Measurements from ENCODE around the gene DRAXIN.

DRAXIN gene

GRCh38 chr1:11671205-11671543 lies 20.3 kb upstream of the DRAXIN start:
- no peak for DNase-seq (ENCODE audit: low spot score)
- Histone ChIP-seq H2AFZ (ENCODE audit: low read length) (no peak overlapping the region), H3K18ac (ENCODE audit: low read length) (no peak overlapping the region), H3K9me3 (replicated peaks in 1 of 2; ENCODE audit: control insufficient read depth in 2 of 2, insufficient read depth in 1 of 2, low read depth in 1 of 2, low read length in 2 of 2) (no peaks in the 10 kb centered on the region), H3K36me3 (replicated peaks in 1 of 2; ENCODE audit: control insufficient read depth in 2 of 2, insufficient read depth in 2 of 2, low read length in 2 of 2) (peaks cover 47 to 85% of the 10 kb centered on the region in 2 donors), H3K4me2 (ENCODE audit: insufficient read depth, low read length, poor library complexity, severe bottlenecking) (no peak overlapping the region), H3K14ac (ENCODE audit: low read length) (no peak overlapping the region), H4K8ac (ENCODE audit: low read depth, low read length) (no peak overlapping the region), H3K4ac (ENCODE audit: low read length) (no peak overlapping the region), H3K27me3 (ENCODE audit: control insufficient read depth in 3 of 3, insufficient read depth in 3 of 3, low read depth in 1 of 3, low read length in 3 of 3) (no peaks in the 10 kb centered on the region), H4K91ac (ENCODE audit: low read depth, low read length, poor library complexity) (no peak overlapping the region), H3K4me3 (ENCODE audit: low read length in 2 of 2) (no peak overlapping the region), H2BK120ac (ENCODE audit: low read depth, low read length) (no peak overlapping the region), H2BK5ac (ENCODE audit: low read length) (no peak overlapping the region), H3K4me1 (ENCODE audit: control insufficient read depth in 2 of 2, insufficient read depth in 1 of 2, low read depth in 1 of 2, low read length in 2 of 2) (peaks cover 0 to 6% of the 10 kb centered on the region in 2 donors), H2AK5ac (ENCODE audit: low read depth, low read length) (no peak overlapping the region), H3K27ac (replicated peaks; ENCODE audit: low read length) (no peak overlapping the region), H3K23ac (ENCODE audit: low read depth, low read length, poor library complexity) (peak overlapping the region; percentile 89), H3K79me1 (ENCODE audit: low read depth, low read length) (peaks cover 2% of the 10 kb centered on the region), H2BK15ac (ENCODE audit: low read length) (no peak overlapping the region), H2BK12ac (ENCODE audit: low read length) (no peak overlapping the region), H3K9ac (ENCODE audit: low read depth, low read length, poor library complexity) (no peak overlapping the region)
- WGBS, 2 donors (ENCODE audit: extremely low coverage in 2 of 2, insufficient read length in 2 of 2, insufficient replicate concordance in 1 of 2) = no CpG with 5 or more reads among the region's 6 CpGs

GRCh38 chr1:11671544-11672286 lies 19.8 kb upstream of the DRAXIN start:
- H3K14ac ChIP-seq (ENCODE audit: low read length) = peak overlapping the region; percentile 94
- H3K4me3 ChIP-seq (ENCODE audit: low read length in 2 of 2) = no peak overlapping the region
- peaks cover 0 to 6% of the 10 kb centered on the region in 2 donors for H3K4me1 ChIP-seq (ENCODE audit: control insufficient read depth in 2 of 2, insufficient read depth in 1 of 2, low read depth in 1 of 2, low read length in 2 of 2)
- peak overlapping the region; percentile 22 for H2BK12ac ChIP-seq (ENCODE audit: low read length)
- no peak overlapping the region for H3K27ac ChIP-seq (replicated peaks; ENCODE audit: low read length)
- H3K9me3 ChIP-seq (replicated peaks in 1 of 2; ENCODE audit: control insufficient read depth in 2 of 2, insufficient read depth in 1 of 2, low read depth in 1 of 2, low read length in 2 of 2) = no peaks in the 10 kb centered on the region
- no peaks in the 10 kb centered on the region for H3K27me3 ChIP-seq (ENCODE audit: control insufficient read depth in 3 of 3, insufficient read depth in 3 of 3, low read depth in 1 of 3, low read length in 3 of 3)
- H3K79me1 ChIP-seq (ENCODE audit: low read depth, low read length) = peaks cover 2% of the 10 kb centered on the region
- H4K8ac ChIP-seq (ENCODE audit: low read depth, low read length) = peak overlapping the region; percentile 17
- peaks cover 52 to 88% of the 10 kb centered on the region in 2 donors for H3K36me3 ChIP-seq (replicated peaks in 1 of 2; ENCODE audit: control insufficient read depth in 2 of 2, insufficient read depth in 2 of 2, low read length in 2 of 2)
- DNase-seq (ENCODE audit: low spot score) = no peak
- H3K23ac ChIP-seq (ENCODE audit: low read depth, low read length, poor library complexity) = peak overlapping the region; percentile 89
- no peak overlapping the region for H2BK15ac ChIP-seq (ENCODE audit: low read length)
- H2AFZ ChIP-seq (ENCODE audit: low read length) = no peak overlapping the region
- H2BK5ac ChIP-seq (ENCODE audit: low read length) = no peak overlapping the region
- H3K4me2 ChIP-seq (ENCODE audit: insufficient read depth, low read length, poor library complexity, severe bottlenecking) = no peak overlapping the region
- H4K91ac ChIP-seq (ENCODE audit: low read depth, low read length, poor library complexity) = no peak overlapping the region
- H3K4ac ChIP-seq (ENCODE audit: low read length) = no peak overlapping the region
- H2AK5ac ChIP-seq (ENCODE audit: low read depth, low read length) = no peak overlapping the region
- H3K9ac ChIP-seq (ENCODE audit: low read depth, low read length, poor library complexity) = peak overlapping the region; percentile 86
- no peak overlapping the region for H2BK120ac ChIP-seq (ENCODE audit: low read depth, low read length)
- no peak overlapping the region for H3K18ac ChIP-seq (ENCODE audit: low read length)
- no CpG with 5 or more reads among the region's 14 CpGs for WGBS, 2 donors (ENCODE audit: extremely low coverage in 2 of 2, insufficient read length in 2 of 2, insufficient replicate concordance in 1 of 2)

- no peak overlapping the region for H2AFZ ChIP-seq (ENCODE audit: low read length)
- no peak overlapping the region for H3K18ac ChIP-seq (ENCODE audit: low read length)
- no peak overlapping the region for H2BK5ac ChIP-seq (ENCODE audit: low read length)
- no peak overlapping the region for H2AK5ac ChIP-seq (ENCODE audit: low read depth, low read length)
- H4K91ac ChIP-seq (ENCODE audit: low read depth, low read length, poor library complexity) = no peak overlapping the region
- H2BK120ac ChIP-seq (ENCODE audit: low read depth, low read length) = no peak overlapping the region
- no peak overlapping the region for H3K14ac ChIP-seq (ENCODE audit: low read length)
- no peaks in the 10 kb centered on the region for H3K9me3 ChIP-seq (replicated peaks in 1 of 2; ENCODE audit: control insufficient read depth in 2 of 2, insufficient read depth in 1 of 2, low read depth in 1 of 2, low read length in 2 of 2)
- H3K4me3 ChIP-seq (ENCODE audit: low read length in 2 of 2) = peak overlapping the region in 1 of 2 donors; percentile 46
- H4K8ac ChIP-seq (ENCODE audit: low read depth, low read length) = no peak overlapping the region
- H3K4me2 ChIP-seq (ENCODE audit: insufficient read depth, low read length, poor library complexity, severe bottlenecking) = no peak overlapping the region
- no peak overlapping the region for H2BK15ac ChIP-seq (ENCODE audit: low read length)
- H3K9ac ChIP-seq (ENCODE audit: low read depth, low read length, poor library complexity) = no peak overlapping the region
- H3K4me1 ChIP-seq (ENCODE audit: control insufficient read depth in 2 of 2, insufficient read depth in 1 of 2, low read depth in 1 of 2, low read length in 2 of 2) = peaks cover 0 to 6% of the 10 kb centered on the region in 2 donors
- H3K36me3 ChIP-seq (replicated peaks in 1 of 2; ENCODE audit: control insufficient read depth in 2 of 2, insufficient read depth in 2 of 2, low read length in 2 of 2) = peaks cover 55 to 93% of the 10 kb centered on the region in 2 donors
- H3K4ac ChIP-seq (ENCODE audit: low read length) = no peak overlapping the region
- peak overlapping the region; percentile 3 for H3K23ac ChIP-seq (ENCODE audit: low read depth, low read length, poor library complexity)
- WGBS, 2 donors (ENCODE audit: extremely low coverage in 2 of 2, insufficient read length in 2 of 2, insufficient replicate concordance in 1 of 2) = no CpG with 5 or more reads among the region's 14 CpGs
- H3K27me3 ChIP-seq (ENCODE audit: control insufficient read depth in 3 of 3, insufficient read depth in 3 of 3, low read depth in 1 of 3, low read length in 3 of 3) = no peaks in the 10 kb centered on the region
- H2BK12ac ChIP-seq (ENCODE audit: low read length) = no peak overlapping the region
- no peak for DNase-seq (ENCODE audit: low spot score)
- no peak overlapping the region for H3K27ac ChIP-seq (replicated peaks; ENCODE audit: low read length)
- H3K79me1 ChIP-seq (ENCODE audit: low read depth, low read length) = peaks cover 2% of the 10 kb centered on the region
Measured at GRCh38 chr1:11673089-11673769, 18.3 kb upstream of the DRAXIN start.

GRCh38 chr1:11674488-11674887 lies 17.0 kb upstream of the DRAXIN start:
- H3K79me1 ChIP-seq (ENCODE audit: low read depth, low read length) = peaks cover 2% of the 10 kb centered on the region
- H3K14ac ChIP-seq (ENCODE audit: low read length) = no peak overlapping the region
- H2BK12ac ChIP-seq (ENCODE audit: low read length) = no peak overlapping the region
- H3K9ac ChIP-seq (ENCODE audit: low read depth, low read length, poor library complexity) = no peak overlapping the region
- H3K4me3 ChIP-seq (ENCODE audit: low read length in 2 of 2) = no peak overlapping the region
- H4K8ac ChIP-seq (ENCODE audit: low read depth, low read length) = no peak overlapping the region
- peaks cover 55 to 91% of the 10 kb centered on the region in 2 donors for H3K36me3 ChIP-seq (replicated peaks in 1 of 2; ENCODE audit: control insufficient read depth in 2 of 2, insufficient read depth in 2 of 2, low read length in 2 of 2)
- H2AK5ac ChIP-seq (ENCODE audit: low read depth, low read length) = no peak overlapping the region
- no peak overlapping the region for H4K91ac ChIP-seq (ENCODE audit: low read depth, low read length, poor library complexity)
- no peak overlapping the region for H2BK5ac ChIP-seq (ENCODE audit: low read length)
- WGBS, 2 donors (ENCODE audit: extremely low coverage in 2 of 2, insufficient read length in 2 of 2, insufficient replicate concordance in 1 of 2) = no CpG with 5 or more reads among the region's 14 CpGs
- no peak overlapping the region for H2AFZ ChIP-seq (ENCODE audit: low read length)
- no peak overlapping the region for H3K23ac ChIP-seq (ENCODE audit: low read depth, low read length, poor library complexity)
- H3K27ac ChIP-seq (replicated peaks; ENCODE audit: low read length) = no peak overlapping the region
- H2BK15ac ChIP-seq (ENCODE audit: low read length) = no peak overlapping the region
- no peak for DNase-seq (ENCODE audit: low spot score)
- no peak overlapping the region for H3K4me2 ChIP-seq (ENCODE audit: insufficient read depth, low read length, poor library complexity, severe bottlenecking)
- H3K4me1 ChIP-seq (ENCODE audit: control insufficient read depth in 2 of 2, insufficient read depth in 1 of 2, low read depth in 1 of 2, low read length in 2 of 2) = no peaks in the 10 kb centered on the region
- H3K4ac ChIP-seq (ENCODE audit: low read length) = no peak overlapping the region
- H3K9me3 ChIP-seq (replicated peaks in 1 of 2; ENCODE audit: control insufficient read depth in 2 of 2, insufficient read depth in 1 of 2, low read depth in 1 of 2, low read length in 2 of 2) = no peaks in the 10 kb centered on the region
- H2BK120ac ChIP-seq (ENCODE audit: low read depth, low read length) = no peak overlapping the region
- no peaks in the 10 kb centered on the region for H3K27me3 ChIP-seq (ENCODE audit: control insufficient read depth in 3 of 3, insufficient read depth in 3 of 3, low read depth in 1 of 3, low read length in 3 of 3)
- H3K18ac ChIP-seq (ENCODE audit: low read length) = no peak overlapping the region
